Measurements from ENCODE around the gene ANGEL1. TPM values are rescaled to one million over a fixed set of nuclear protein-coding genes. Genes with fewer than 3 reads are reported as not detected.

The ANGEL1 gene
- total and polyA plus RNA-seq, 4 donors = 5.2 to 15.9 (median 9.6) TPM

- no peaks in the 10 kb centered on the region for H3K9me3 ChIP-seq (ENCODE audit: control insufficient read depth in 4 of 4, low read length in 3 of 4)
- no peak overlapping the region for H3K27ac ChIP-seq (ENCODE audit: low read depth in 1 of 2, low read length in 2 of 2)
- no peaks in the 10 kb centered on the region for H3K27me3 ChIP-seq (ENCODE audit: control insufficient read depth in 4 of 4, insufficient read depth in 4 of 4, low read length in 3 of 4)
- TF ChIP-seq TAF1 (conservative IDR thresholded peaks at IDR 0.05) (no peak), YY1 (IDR thresholded peaks at IDR 0.05) (no peak), HNF4G (IDR thresholded peaks at IDR 0.05) (no peak)
- peaks cover 2 to 42% (median 34%) of the 10 kb centered on the region in 4 donors for H3K36me3 ChIP-seq (ENCODE audit: control insufficient read depth in 4 of 4, insufficient read depth in 3 of 4, low read depth in 1 of 4, low read length in 3 of 4)
- no peak for DNase-seq (ENCODE audit: low spot score)
- H3K4me1 ChIP-seq (ENCODE audit: control insufficient read depth in 4 of 4, insufficient read depth in 4 of 4, low read length in 3 of 4) = no peaks in the 10 kb centered on the region
- WGBS = 99% methylated on average over 2 of the region's 2 CpGs
- no peak overlapping the region for H3K4me3 ChIP-seq (ENCODE audit: low read depth in 1 of 3, low read length in 3 of 3)
- H3K9ac ChIP-seq (ENCODE audit: low read depth in 1 of 2, low read length in 2 of 2) = no peak overlapping the region
Measured at GRCh38 chr14:76792422-76792821, 20.3 kb downstream of the ANGEL1 start.

GRCh38 chr14:76786601-76787000, 26.1 kb downstream of the ANGEL1 start:
- DNase-seq (ENCODE audit: low spot score) = no peak
- Histone ChIP-seq H3K36me3 (ENCODE audit: control insufficient read depth in 4 of 4, insufficient read depth in 3 of 4, low read depth in 1 of 4, low read length in 3 of 4) (peaks cover 4 to 59% (median 43%) of the 10 kb centered on the region in 4 donors), H3K9ac (ENCODE audit: low read depth in 1 of 2, low read length in 2 of 2) (no peak overlapping the region), H3K27ac (ENCODE audit: low read depth in 1 of 2, low read length in 2 of 2) (no peak overlapping the region), H3K27me3 (ENCODE audit: control insufficient read depth in 4 of 4, insufficient read depth in 4 of 4, low read length in 3 of 4) (no peaks in the 10 kb centered on the region), H3K4me1 (ENCODE audit: control insufficient read depth in 4 of 4, insufficient read depth in 4 of 4, low read length in 3 of 4) (peaks cover 0 to 2% (median 0%) of the 10 kb centered on the region in 4 donors), H3K9me3 (ENCODE audit: control insufficient read depth in 4 of 4, low read length in 3 of 4) (no peaks in the 10 kb centered on the region), H3K4me3 (ENCODE audit: low read depth in 1 of 3, low read length in 3 of 3) (no peak overlapping the region)
- TF ChIP-seq YY1 (IDR thresholded peaks at IDR 0.05) (no peak), GABPA (IDR thresholded peaks at IDR 0.05 in 1 of 2, conservative IDR thresholded peaks at IDR 0.05 in 1 of 2) (no peak), JUND (IDR thresholded peaks at IDR 0.05) (no peak), NR2F2 (IDR thresholded peaks at IDR 0.05) (no peak), REST (IDR thresholded peaks at IDR 0.05) (no peak), CTCF (IDR thresholded peaks at IDR 0.05; ENCODE audit: low read depth, low read length, missing input control) (no peak), HNF4G (IDR thresholded peaks at IDR 0.05) (no peak), ATF3 (IDR thresholded peaks at IDR 0.05) (no peak)
- WGBS = 95% methylated on average over 2 of the region's 2 CpGs

- Histone ChIP-seq H3K27ac (ENCODE audit: low read depth in 1 of 2, low read length in 2 of 2) (no peak overlapping the region), H3K4me3 (ENCODE audit: low read depth in 1 of 3, low read length in 3 of 3) (no peak overlapping the region), H3K4me1 (ENCODE audit: control insufficient read depth in 4 of 4, insufficient read depth in 4 of 4, low read length in 3 of 4) (peaks cover 0 to 5% (median 0%) of the 10 kb centered on the region in 4 donors), H3K9me3 (ENCODE audit: control insufficient read depth in 4 of 4, low read length in 3 of 4) (no peaks in the 10 kb centered on the region), H3K27me3 (ENCODE audit: control insufficient read depth in 4 of 4, insufficient read depth in 4 of 4, low read length in 3 of 4) (no peaks in the 10 kb centered on the region), H3K9ac (ENCODE audit: low read depth in 1 of 2, low read length in 2 of 2) (no peak overlapping the region), H3K36me3 (ENCODE audit: control insufficient read depth in 4 of 4, insufficient read depth in 3 of 4, low read depth in 1 of 4, low read length in 3 of 4) (peaks cover 4 to 49% (median 28%) of the 10 kb centered on the region in 4 donors)
- TF ChIP-seq JUND (IDR thresholded peaks at IDR 0.05) (no peak), RAD21 (IDR thresholded peaks at IDR 0.05) (peak; percentile 80 to 87), TAF1 (conservative IDR thresholded peaks at IDR 0.05) (no peak), SP1 (IDR thresholded peaks at IDR 0.05) (no peak), CTCF (IDR thresholded peaks at IDR 0.05; ENCODE audit: low read depth, low read length, missing input control) (peak; percentile 60)
- WGBS = 57% methylated on average over 2 of the region's 2 CpGs
- peak; percentile 84 for DNase-seq (ENCODE audit: low spot score)
Measured at GRCh38 chr14:76784881-76785280, 27.8 kb downstream of the ANGEL1 start.

All from liver (tissue), 9 donors.